H1 (cell line): ENCODE results near the gene WDR91. TPM values are rescaled to one million over a fixed set of nuclear protein-coding genes. Genes with fewer than 3 reads are reported as not detected.

ENCODE experiments used
- CTCF ChIA-PET: fragments of 300-600 bp; sonication (Branson Sonifier 250); formaldehyde crosslinking; loops from one replicate; lab custom pipeline; 2021; ENCODE audit not compliant: partially characterized antibody; lab: Charles Lee
- POLR2A ChIA-PET: fragments of 300-600 bp; sonication (Branson Sonifier 250); formaldehyde crosslinking; loops from one replicate; lab custom pipeline; 2021; ENCODE audit warnings: inconsistent platforms; ENCODE audit not compliant: partially characterized antibody; lab: Charles Lee
- DNase-seq, 2 experiments: peaks; one replicate each; pipeline versions ENCODE4 v3.0.0 to v3.0.0-alpha.2; 2010 to 2022; ENCODE audit warnings: low spot score in 2 of 2, low read depth in 1 of 2, mixed read lengths in 1 of 2
- FAIRE-seq: peaks from 2 replicates; lab custom pipeline; 2011; peaks lifted over from hg19 to GRCh38; lab: Jason Lieb, UNC
- H2AFZ ChIP-seq: 2 replicates; pipeline ENCODE4 v1.8.1; 2012; ENCODE audit warnings: low read length, inconsistent platforms
- H2AK5ac ChIP-seq: 2 replicates; pipeline ENCODE4 v1.6.1; 2013; ENCODE audit warnings: low read depth, low read length
- H2BK120ac ChIP-seq: replicated peaks from 2 replicates; pipeline ENCODE3; 2013; ENCODE audit warnings: low read depth, low read length, inconsistent platforms
- H2BK12ac ChIP-seq: 2 replicates; pipeline ENCODE4 v1.6.1; 2013; ENCODE audit warnings: low read depth, low read length
- H2BK15ac ChIP-seq: 2 replicates; pipeline ENCODE4 v1.6.1; 2013; ENCODE audit warnings: low read length
- H2BK20ac ChIP-seq: 2 replicates; pipeline ENCODE4 v1.6.1; 2013; ENCODE audit warnings: low read length
- H2BK5ac ChIP-seq: 2 replicates; pipeline ENCODE4 v1.6.1; 2013; ENCODE audit warnings: low read depth, low read length
- H3K14ac ChIP-seq: 2 replicates; pipeline ENCODE4 v1.6.1; 2013; ENCODE audit warnings: inconsistent platforms; ENCODE audit not compliant: insufficient read length
- H3K18ac ChIP-seq: 2 replicates; pipeline ENCODE4 v1.6.1; 2013; ENCODE audit warnings: low read length; ENCODE audit errors: extremely low read depth
- H3K23ac ChIP-seq: 2 replicates; pipeline ENCODE4 v1.6.1; 2013; ENCODE audit warnings: inconsistent platforms; ENCODE audit not compliant: insufficient read length
- H3K23me2 ChIP-seq: 2 replicates; pipeline ENCODE4 v1.6.1; 2013; ENCODE audit warnings: low read depth, low read length
- H3K27ac ChIP-seq: 2 replicates; pipeline ENCODE4 v1.6.1; 2011; ENCODE audit warnings: low read depth, low read length, inconsistent platforms
- H3K27me3 ChIP-seq, 4 experiments: replicated peaks in 1 of 4; 1 replicate in 1 of 4; 2 replicates in 3 of 4; pipeline versions ENCODE4 v1.6.1 to v1.8.1; 2011 to 2013; ENCODE audit warnings: low read length in 3 of 4, mild to moderate bottlenecking in 3 of 4, inconsistent platforms in 2 of 4, mixed read lengths in 2 of 4, moderate library complexity in 1 of 4; ENCODE audit not compliant: control insufficient read depth in 3 of 4, insufficient read depth in 3 of 4; ENCODE audit errors: extremely low read depth in 1 of 4
- H3K36me3 ChIP-seq, 4 experiments: 2 replicates each; pipeline versions ENCODE4 v1.6.1 to v1.8.1; 2011 to 2013; ENCODE audit warnings: mild to moderate bottlenecking in 4 of 4, low read length in 3 of 4, moderate library complexity in 2 of 4, control low read depth in 1 of 4, inconsistent platforms in 1 of 4; ENCODE audit not compliant: insufficient read depth in 4 of 4, control insufficient read depth in 2 of 4
- H3K4ac ChIP-seq: replicated peaks from 2 replicates; pipeline ENCODE3; 2013; ENCODE audit warnings: low read length, low read depth, mixed read lengths, inconsistent platforms; ENCODE audit not compliant: insufficient read length
- H3K4me1 ChIP-seq, 4 experiments: replicated peaks in 1 of 4; 1 replicate in 1 of 4; 2 replicates in 3 of 4; pipeline versions ENCODE4 v1.6.1 to v1.8.1; 2011 to 2013; ENCODE audit warnings: low read length in 3 of 4, inconsistent platforms in 2 of 4, mixed read lengths in 1 of 4; ENCODE audit not compliant: insufficient read depth in 4 of 4, control insufficient read depth in 3 of 4
- H3K4me2 ChIP-seq, 2 experiments: 2 replicates each; pipeline versions ENCODE4 v1.6.1 to v1.8.1; 2011 to 2013; ENCODE audit warnings: low read depth in 2 of 2, low read length in 2 of 2, control low read depth in 1 of 2, inconsistent platforms in 1 of 2, mild to moderate bottlenecking in 1 of 2; ENCODE audit not compliant: insufficient read depth in 1 of 2
- H3K4me3 ChIP-seq, 4 experiments: fragments of 200-600, 300-600 bp in 1 of 4; sonication (generic), shearing (Covaris generic), sonication (Bioruptor Twin) in 1 of 4; 2 replicates each; pipeline versions ENCODE4 v1.5.1 to v1.8.1; 2011 to 2016; ENCODE audit warnings: low read length in 4 of 4, low read depth in 3 of 4, control low read depth in 2 of 4, inconsistent platforms in 2 of 4, mild to moderate bottlenecking in 2 of 4, mixed read lengths in 1 of 4, moderate library complexity in 1 of 4; ENCODE audit not compliant: insufficient read depth in 2 of 4; ENCODE audit errors: extremely low read depth in 1 of 4
- H3K56ac ChIP-seq: replicated peaks from 2 replicates; pipeline ENCODE3; 2013; ENCODE audit warnings: low read depth, mild to moderate bottlenecking, mixed read lengths, low read length, inconsistent platforms; ENCODE audit not compliant: insufficient read length
- H3K79me1 ChIP-seq: 2 replicates; pipeline ENCODE4 v1.6.1; 2013; ENCODE audit warnings: low read depth, low read length, control low read depth
- H3K79me2 ChIP-seq, 2 experiments: 2 replicates each; pipeline versions ENCODE4 v1.6.1 to v1.8.1; 2012 to 2013; ENCODE audit warnings: low read length in 2 of 2, mild to moderate bottlenecking in 2 of 2, inconsistent platforms in 1 of 2; ENCODE audit not compliant: insufficient read depth in 2 of 2, control insufficient read depth in 1 of 2
- H3K9ac ChIP-seq, 4 experiments: replicated peaks in 1 of 4; 1 replicate in 1 of 4; 2 replicates in 3 of 4; pipeline versions ENCODE4 v1.6.1 to v1.8.1; 2011 to 2013; ENCODE audit warnings: low read depth in 3 of 4, low read length in 3 of 4, control low read depth in 2 of 4, mild to moderate bottlenecking in 2 of 4, moderate library complexity in 2 of 4, inconsistent platforms in 1 of 4; ENCODE audit errors: extremely low read depth in 1 of 4
- H3K9me3 ChIP-seq, 2 experiments: 2 replicates each; pipeline versions ENCODE4 v1.6.1 to v1.8.1; 2012 to 2013; ENCODE audit warnings: mild to moderate bottlenecking in 2 of 2, moderate library complexity in 2 of 2, control low read depth in 1 of 2, inconsistent platforms in 1 of 2, low read depth in 1 of 2, low read length in 1 of 2, mixed read lengths in 1 of 2; ENCODE audit not compliant: insufficient read depth in 2 of 2
- H4K20me1 ChIP-seq, 2 experiments: replicated peaks in 1 of 2; 2 replicates each; pipeline versions ENCODE3 to v1.8.1; 2011 to 2013; ENCODE audit warnings: inconsistent platforms in 2 of 2, low read length in 2 of 2, mild to moderate bottlenecking in 1 of 2; ENCODE audit not compliant: insufficient read depth in 2 of 2, control insufficient read depth in 1 of 2
- H4K5ac ChIP-seq: 2 replicates; pipeline ENCODE4 v1.6.1; 2013; ENCODE audit warnings: low read length, low read depth, mixed read lengths, inconsistent platforms; ENCODE audit not compliant: insufficient read length
- H4K8ac ChIP-seq: 2 replicates; pipeline ENCODE4 v1.8.0; 2013; ENCODE audit warnings: mild to moderate bottlenecking, moderate library complexity, low read length, inconsistent platforms; ENCODE audit not compliant: insufficient read depth; ENCODE audit errors: extremely low read depth
- H4K91ac ChIP-seq: replicated peaks from 2 replicates; pipeline ENCODE3; 2013; ENCODE audit warnings: low read length, mixed read lengths, inconsistent platforms; ENCODE audit not compliant: insufficient read length
- CHD2 ChIP-seq: IDR thresholded peaks from 2 replicates; pipeline ENCODE4 v1.6.1; 2012; ENCODE audit warnings: low read length, improper control_type of control experiment
- EGR1 ChIP-seq: IDR thresholded peaks from 2 replicates; pipeline ENCODE4 v1.6.1; 2011; ENCODE audit warnings: low read depth, low read length, borderline replicate concordance
- RXRA ChIP-seq: IDR thresholded peaks from 2 replicates; pipeline ENCODE4 v1.6.1; 2011; ENCODE audit warnings: low read depth, mild to moderate bottlenecking, low read length, moderate library complexity; ENCODE audit not compliant: insufficient read depth
- SIN3A ChIP-seq, 2 experiments: IDR thresholded peaks in 1 of 2; conservative IDR thresholded peaks in 1 of 2; 2 replicates each; pipeline ENCODE4 v1.6.1; 2011 to 2012; ENCODE audit warnings: low read length in 2 of 2, improper control_type of control experiment in 1 of 2, low read depth in 1 of 2, mild to moderate bottlenecking in 1 of 2
- WGBS, 2 experiments: shearing (Covaris generic) in 1 of 2; methylation state at CpG; one replicate each; pipeline versions ENCODE4 v1.1.6 to v1.1.7; 2013 to 2015; ENCODE audit warnings: low lambda C conversion rate in 2 of 2, mixed read lengths in 2 of 2, inconsistent platforms in 1 of 2, low coverage in 1 of 2, missing lambda C conversion rate in 1 of 2; ENCODE audit not compliant: insufficient replicate concordance in 2 of 2, insufficient coverage in 1 of 2, insufficient read length in 1 of 2; ENCODE audit errors: extremely low coverage in 1 of 2, missing lambda C conversion rate in 1 of 2; 5-methylcytosine and 5-hydroxymethylcytosine counted together
- polyA plus RNA-seq, 7 experiments: library from polyadenylated mRNA; depleted of rRNA in 3 of 7; stranded (reverse) in 5 of 7; unstranded in 2 of 7; fragments of >200 nt in 5 of 7; fragments of 200-250 nt in 2 of 7; gene quantifications; 1 replicate in 5 of 7; 2 replicates in 1 of 7; 4 replicates in 1 of 7; pipeline versions ENCODE4 v1.2.1 to v1.2.3, GENCODE V29; 2011 to 2013; ENCODE audit warnings: missing spikeins in 2 of 7, mixed read lengths in 2 of 7
- total RNA-seq: library from RNA; stranded (reverse); fragmentation: NEBNext Ultra II Directional; extraction: Animal tissue kit (Norgen Biotek cat#: 25700); gene quantifications from 2 replicates; pipeline ENCODE4 v1.2.1, GENCODE V29; 2021

WDR91 gene
- total and polyA plus RNA-seq, 2 of the 8 experiments (the other 6 are each of a cell fraction or from before 2014, with no cell fraction given), result 8.2 to 14.7 TPM

DNA sequence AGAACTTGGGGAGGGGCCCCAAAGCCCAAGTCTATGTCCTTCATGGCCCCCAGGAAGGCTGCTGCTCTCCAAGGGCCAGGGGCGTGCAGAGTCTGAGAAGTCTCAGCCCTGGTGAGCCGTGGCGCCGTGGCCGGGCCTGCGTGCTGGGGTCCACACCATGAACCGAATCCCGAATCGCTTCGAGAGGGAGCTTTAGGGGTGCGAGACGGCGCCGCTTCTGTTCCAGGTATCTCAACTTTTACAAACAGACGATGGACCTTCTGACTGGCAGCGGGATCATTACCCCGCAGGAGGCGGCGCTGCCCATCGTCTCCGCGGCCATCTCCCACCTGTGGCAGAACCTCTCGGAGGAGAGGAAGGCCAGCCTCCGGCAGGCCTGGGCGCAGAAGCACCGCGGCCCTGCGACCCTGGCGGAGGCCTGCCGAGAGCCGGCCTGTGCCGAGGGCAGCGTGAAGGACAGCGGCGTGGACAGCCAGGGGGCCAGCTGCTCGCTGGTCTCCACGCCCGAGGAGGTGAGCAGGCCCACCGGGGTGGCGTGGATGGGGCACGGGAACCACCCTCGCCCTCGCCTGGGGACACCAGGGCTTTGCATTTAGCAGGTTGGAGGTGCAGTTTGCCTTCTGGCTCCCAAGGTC is 35.0 kb upstream of the WDR91 start:
- 98% methylated on average over 27 of the region's 43 CpGs; no CpG with 5 or more reads in 1 of the 2 experiments for WGBS, 2 experiments

More for the DNA sequence above, 35.0 kb upstream of the WDR91 start:
- POLR2A ChIA-PET, result no interaction called here
- no peak overlapping the region for H3K27ac ChIP-seq
- H2BK15ac ChIP-seq, result no peak overlapping the region
- no peak overlapping the region for H3K4ac ChIP-seq
- CTCF ChIA-PET, result interaction anchor here (1.2 to 2.8 kb wide), 2 partner anchors 13 to 37 kb away, joined by 3 to 10 read pairs; partner anchors contain the start of gene STRA8
- no peak overlapping the region for H3K9ac ChIP-seq
- peaks cover 0 to 6% of the 10 kb centered on the region in 2 experiments; a peak in 1 of 4 replicates for H3K9me3 ChIP-seq
- H3K4me1 ChIP-seq, result no peaks in the 10 kb centered on the region
- H3K23ac ChIP-seq, result no peak overlapping the region
- no peaks in the 10 kb centered on the region; the same call in 1 of the 2 replicates for H3K23me2 ChIP-seq
- FAIRE-seq (no peak), DNase-seq (peak in 1 of 2 experiments; percentile 41)
- H3K4me3 ChIP-seq, result no peak overlapping the region
- no peak overlapping the region for H4K91ac ChIP-seq
- H2BK120ac ChIP-seq, result no peak overlapping the region
- H4K20me1 ChIP-seq, result no peaks in the 10 kb centered on the region
- H3K56ac ChIP-seq, result no peak overlapping the region
- no peak overlapping the region for H3K18ac ChIP-seq
- TF ChIP-seq CHD2 (no peak), EGR1 (no peak), SIN3A (conservative IDR thresholded peaks at IDR 0.05 in 1 of 2, IDR thresholded peaks at IDR 0.05 in 1 of 2; ENCODE audit: low read depth in 1 of 2, low read length in 2 of 2) (no peak), RXRA (no peak)
- H3K4me2 ChIP-seq, result no peak overlapping the region
- H2AK5ac ChIP-seq, result no peak overlapping the region
- no peak overlapping the region; the same call in 1 of the 2 replicates for H4K8ac ChIP-seq
- H3K14ac ChIP-seq, result no peak overlapping the region
- H3K27me3 ChIP-seq, result no peaks in the 10 kb centered on the region
- no peak overlapping the region for H2AFZ ChIP-seq
- H4K5ac ChIP-seq, result no peak overlapping the region
- H3K36me3 ChIP-seq, result no peaks in the 10 kb centered on the region
- H3K79me1 ChIP-seq, result no peaks in the 10 kb centered on the region
- no peak overlapping the region for H2BK20ac ChIP-seq
- H2BK12ac ChIP-seq, result no peak overlapping the region
- no peak overlapping the region for H2BK5ac ChIP-seq
- H3K79me2 ChIP-seq, result no peaks in the 10 kb centered on the region
